Ovary (tissue), 3 donors: ENCODE data around the gene CENPL.
"Not testable (repeated sequence)": the region's sequence is repeated elsewhere in the genome, so short reads cannot be mapped to it uniquely, and the experiment has no call there.

Source experiments
- EP300 ChIP-seq: sonication (generic); formaldehyde crosslinking; IDR thresholded peaks from one replicate; pipeline ENCODE4 v1.6.1; 2017; ENCODE audit warnings: antibody characterized with exemption
- POLR2A ChIP-seq: fragments of 450-650 bp; IDR thresholded peaks from one replicate; pipeline ENCODE4 v1.6.1; 2017; ENCODE audit warnings: antibody characterized with exemption, mild to moderate bottlenecking, moderate library complexity
- TF ChIP-seq, protein P1 (sequence below), 3 donors: fragments of 450-650 bp in 2 of 3; fragments of 200-600 bp in 1 of 3; IDR thresholded peaks; one replicate each; pipeline versions ENCODE4 v1.5.1 to v1.8.0; 2016 to 2022; ENCODE audit warnings: antibody characterized with exemption in 3 of 3, mild to moderate bottlenecking in 1 of 3
- donor health status: DM: no; HTN: no; CAD: no.

DNA sequence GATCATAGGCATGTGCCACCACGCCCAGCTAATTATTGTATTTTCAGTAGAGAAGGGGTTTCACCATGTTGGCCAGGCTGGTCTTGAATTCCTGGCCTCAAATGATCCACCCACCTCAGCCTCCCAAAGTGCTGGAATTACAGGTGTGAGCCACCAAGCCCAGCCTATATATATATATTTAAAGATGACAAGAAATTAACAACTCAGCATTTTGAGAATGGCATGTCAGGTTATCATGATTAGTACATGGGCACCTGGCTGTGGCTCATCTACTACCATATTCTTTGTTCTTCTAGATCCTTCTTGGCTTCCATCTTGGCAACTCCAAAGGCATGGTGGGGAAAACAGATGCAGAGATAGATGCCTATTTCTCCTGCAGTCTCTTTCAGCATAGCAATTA lies 24.7 kb downstream of the CENPL start:
- TF ChIP-seq EP300, POLR2A: not testable (repeated sequence)
- TF ChIP-seq, protein P1, sequence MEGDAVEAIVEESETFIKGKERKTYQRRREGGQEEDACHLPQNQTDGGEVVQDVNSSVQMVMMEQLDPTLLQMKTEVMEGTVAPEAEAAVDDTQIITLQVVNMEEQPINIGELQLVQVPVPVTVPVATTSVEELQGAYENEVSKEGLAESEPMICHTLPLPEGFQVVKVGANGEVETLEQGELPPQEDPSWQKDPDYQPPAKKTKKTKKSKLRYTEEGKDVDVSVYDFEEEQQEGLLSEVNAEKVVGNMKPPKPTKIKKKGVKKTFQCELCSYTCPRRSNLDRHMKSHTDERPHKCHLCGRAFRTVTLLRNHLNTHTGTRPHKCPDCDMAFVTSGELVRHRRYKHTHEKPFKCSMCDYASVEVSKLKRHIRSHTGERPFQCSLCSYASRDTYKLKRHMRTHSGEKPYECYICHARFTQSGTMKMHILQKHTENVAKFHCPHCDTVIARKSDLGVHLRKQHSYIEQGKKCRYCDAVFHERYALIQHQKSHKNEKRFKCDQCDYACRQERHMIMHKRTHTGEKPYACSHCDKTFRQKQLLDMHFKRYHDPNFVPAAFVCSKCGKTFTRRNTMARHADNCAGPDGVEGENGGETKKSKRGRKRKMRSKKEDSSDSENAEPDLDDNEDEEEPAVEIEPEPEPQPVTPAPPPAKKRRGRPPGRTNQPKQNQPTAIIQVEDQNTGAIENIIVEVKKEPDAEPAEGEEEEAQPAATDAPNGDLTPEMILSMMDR (IDR thresholded peaks at IDR 0.05): not testable (repeated sequence)
